Caco-2 (cell line): Measurements from ENCODE around the gene EHD4. TPM values are rescaled to one million over a fixed set of nuclear protein-coding genes. Genes with fewer than 3 reads are reported as not detected.
A peak's percentile ranks its signal among the peaks of the same experiment; 100 is the strongest.

Source experiments
- BruUV-seq: library from RNA; stranded (reverse); fragments of 400-500 nt; replicated peaks from 2 replicates; lab custom pipeline; 2021; lab: Mats Ljungman, UMichigan
- CTCF ChIA-PET: fragments of 300-600 bp; sonication (Branson Sonifier 250); formaldehyde crosslinking; loops from one replicate; lab custom pipeline; 2022; ENCODE audit warnings: antibody characterized with exemption; lab: Charles Lee
- POLR2A ChIA-PET: fragments of 300-600 bp; sonication (Branson Sonifier 250); formaldehyde crosslinking; loops from one replicate; lab custom pipeline; 2022; ENCODE audit warnings: antibody characterized with exemption; lab: Charles Lee
- DNase-seq, 2 experiments: peaks; one replicate each; pipeline versions ENCODE4 v3.0.0 to v3.0.0-alpha.2; 2020 to 2022
- H3K27me3 ChIP-seq: replicated peaks from 2 replicates; pipeline ENCODE4 v1.6.0; 2011; ENCODE audit warnings: low read length; ENCODE audit not compliant: control insufficient read depth, insufficient read depth
- H3K36me3 ChIP-seq: 2 replicates; pipeline ENCODE4 v1.5.1; 2011; ENCODE audit warnings: low read length; ENCODE audit not compliant: control insufficient read depth, insufficient read depth
- H3K4me1 ChIP-seq: fragments of 250-450 bp; sonication (Bioruptor Pico); 2 replicates; pipeline ENCODE4 v1.5.1; 2020; ENCODE audit warnings: mild to moderate bottlenecking
- H3K4me3 ChIP-seq: 2 replicates; pipeline ENCODE4 v1.5.1; 2011; ENCODE audit warnings: low read depth, mild to moderate bottlenecking, control low read depth, low read length
- H3K9me3 ChIP-seq: fragments of 250-450 bp; sonication (Bioruptor Pico); 2 replicates; pipeline ENCODE4 v1.5.1; 2020; ENCODE audit warnings: mild to moderate bottlenecking, moderate library complexity
- H3K27ac Mint-ChIP-seq: one replicate; pipeline ENCODE4 v1.8.0; 2022; ENCODE audit warnings: mixed read lengths; ENCODE audit not compliant: unreplicated experiment
- H3K27me3 Mint-ChIP-seq: one replicate; pipeline ENCODE4 v1.8.0; 2022; ENCODE audit warnings: mixed read lengths; ENCODE audit not compliant: insufficient read depth, unreplicated experiment
- H3K36me3 Mint-ChIP-seq: one replicate; pipeline ENCODE4 v1.8.0; 2022; ENCODE audit warnings: mild to moderate bottlenecking, mixed read lengths; ENCODE audit not compliant: insufficient read depth, unreplicated experiment
- H3K4me1 Mint-ChIP-seq: one replicate; pipeline ENCODE4 v1.8.0; 2022; ENCODE audit warnings: low read depth, mixed read lengths; ENCODE audit not compliant: unreplicated experiment
- H3K4me3 Mint-ChIP-seq: one replicate; pipeline ENCODE4 v1.8.0; 2022; ENCODE audit warnings: mild to moderate bottlenecking, moderate library complexity, mixed read lengths; ENCODE audit not compliant: unreplicated experiment
- H3K9me3 Mint-ChIP-seq: one replicate; pipeline ENCODE4 v1.8.0; 2022; ENCODE audit warnings: mixed read lengths; ENCODE audit not compliant: unreplicated experiment
- CTCF ChIP-seq, 2 experiments: fragments of 200-600 bp in 1 of 2; IDR thresholded peaks; 1 replicate in 1 of 2; 2 replicates in 1 of 2; pipeline versions ENCODE4 v1.5.1 to v1.8.0; 2011 to 2022; ENCODE audit warnings: antibody characterized with exemption in 1 of 2, control low read depth in 1 of 2, inconsistent platforms in 1 of 2, low read depth in 1 of 2, low read length in 1 of 2, mild to moderate bottlenecking in 1 of 2, moderate library complexity in 1 of 2; ENCODE audit not compliant: insufficient read depth in 1 of 2, severe bottlenecking in 1 of 2, unreplicated experiment in 1 of 2
- intact Hi-C: fragments of 100-400 bp; cut with micrococcal nuclease; formaldehyde crosslinking; loops from one replicate; pipeline ENCODE4 v1.10.0; 2022; ENCODE audit not compliant: unreplicated experiment
- total RNA-seq: library from RNA; stranded (reverse); gene quantifications from 2 replicates; pipeline ENCODE4 v1.2.3, GENCODE V29; 2022

EHD4 gene
- total RNA-seq, 1 experiment from 2014 or later: 31.6 TPM

GRCh38 chr15:41983621-41984571 is 11.5 kb upstream of the EHD4 start:
- TF ChIP-seq CTCF (IDR thresholded peaks at IDR 0.05; ENCODE audit: insufficient read depth in 1 of 2, low read depth in 1 of 2, low read length in 1 of 2, severe bottlenecking in 1 of 2, unreplicated experiment in 1 of 2): no peak
- no TSS peak for BruUV-seq
- H3K4me1 Mint-ChIP-seq: peaks cover 38% of the 10 kb centered on the region
- H3K27me3 Mint-ChIP-seq: no peaks in the 10 kb centered on the region
- H3K27me3 ChIP-seq: no peaks in the 10 kb centered on the region
- no peak for DNase-seq
- no peak overlapping the region for H3K4me3 Mint-ChIP-seq
- no peaks in the 10 kb centered on the region for H3K36me3 Mint-ChIP-seq
- H3K4me1 ChIP-seq: peaks cover 43% of the 10 kb centered on the region
- CTCF ChIA-PET: interaction anchor here (1.6 kb wide), 1 partner anchor 73 kb away, joined by 9 read pairs; no protein-coding TSS in a partner anchor
- H3K36me3 ChIP-seq: no peaks in the 10 kb centered on the region
- no peaks in the 10 kb centered on the region for H3K9me3 ChIP-seq
- H3K9me3 Mint-ChIP-seq: no peaks in the 10 kb centered on the region
- intact Hi-C loops: no loop called here
- no peak overlapping the region for H3K4me3 ChIP-seq
- POLR2A ChIA-PET: interaction anchor here (1.5 kb wide), 1 partner anchor 74 kb away, joined by 6 read pairs; no protein-coding TSS in a partner anchor
- no peak overlapping the region for H3K27ac Mint-ChIP-seq

GRCh38 chr15:41983221-41983620 is 10.9 kb upstream of the EHD4 start:
- no peaks in the 10 kb centered on the region for H3K36me3 ChIP-seq
- BruUV-seq: no TSS peak
- TF ChIP-seq CTCF (IDR thresholded peaks at IDR 0.05; ENCODE audit: insufficient read depth in 1 of 2, low read depth in 1 of 2, low read length in 1 of 2, severe bottlenecking in 1 of 2, unreplicated experiment in 1 of 2): no peak
- Mint-ChIP-seq H3K36me3 (no peaks in the 10 kb centered on the region), H3K4me3 (no peak overlapping the region), H3K9me3 (no peaks in the 10 kb centered on the region), H3K4me1 (peaks cover 31% of the 10 kb centered on the region), H3K27me3 (no peaks in the 10 kb centered on the region), H3K27ac (no peak overlapping the region)
- no peak for DNase-seq
- H3K4me3 ChIP-seq: no peak overlapping the region
- peaks cover 45% of the 10 kb centered on the region for H3K4me1 ChIP-seq
- POLR2A ChIA-PET: no interaction called here
- CTCF ChIA-PET: interaction anchor here (1.6 kb wide), 1 partner anchor 74 kb away, joined by 9 read pairs; no protein-coding TSS in a partner anchor
- no peaks in the 10 kb centered on the region for H3K9me3 ChIP-seq
- no peaks in the 10 kb centered on the region for H3K27me3 ChIP-seq
- intact Hi-C loops: no loop called here

GRCh38 chr15:41982133-41982930 is 10.0 kb upstream of the EHD4 start:
- Mint-ChIP-seq H3K4me1 (peaks cover 31% of the 10 kb centered on the region), H3K9me3 (no peaks in the 10 kb centered on the region), H3K36me3 (no peaks in the 10 kb centered on the region), H3K27me3 (no peaks in the 10 kb centered on the region), H3K27ac (peak overlapping the region; percentile 88), H3K4me3 (no peak overlapping the region)
- no peaks in the 10 kb centered on the region for H3K9me3 ChIP-seq
- no TSS peak for BruUV-seq
- ChIA-PET CTCF (no interaction called here), POLR2A (no interaction called here)
- no peak for TF ChIP-seq CTCF (IDR thresholded peaks at IDR 0.05; ENCODE audit: insufficient read depth in 1 of 2, low read depth in 1 of 2, low read length in 1 of 2, severe bottlenecking in 1 of 2, unreplicated experiment in 1 of 2)
- no peak for DNase-seq
- intact Hi-C loops: no loop called here
- H3K4me1 ChIP-seq: peaks cover 46% of the 10 kb centered on the region
- H3K4me3 ChIP-seq: no peak overlapping the region
- H3K36me3 ChIP-seq: no peaks in the 10 kb centered on the region
- no peaks in the 10 kb centered on the region for H3K27me3 ChIP-seq
